MM.1S (cell line): Measurements from ENCODE around the gene CAPN5.

ENCODE experiments used
- DNase-seq: peaks from one replicate; pipeline ENCODE4 v3.0.0-alpha.2; 2015
- H2AFZ ChIP-seq: fragments of 300-600 bp; sonication (generic); 2 replicates; pipeline ENCODE4 v1.6.0; 2016; ENCODE audit warnings: antibody characterized with exemption, low read length
- H3F3A ChIP-seq: fragments of 300-600 bp; sonication (generic); 2 replicates; pipeline ENCODE4 v1.6.1; 2016; ENCODE audit warnings: mild to moderate bottlenecking, antibody characterized with exemption, low read length, moderate library complexity, mixed read lengths; ENCODE audit not compliant: insufficient read depth
- H3K27ac ChIP-seq: fragments of 300-600 bp; sonication (generic); 2 replicates; pipeline ENCODE4 v1.5.1; 2016; ENCODE audit warnings: mild to moderate bottlenecking, low read length
- H3K27me3 ChIP-seq: fragments of 300-600 bp; sonication (generic); replicated peaks from 2 replicates; pipeline ENCODE4 v1.6.0; 2016; ENCODE audit warnings: low read length; ENCODE audit not compliant: insufficient read depth
- H3K36me3 ChIP-seq: fragments of 300-600 bp; sonication (generic); replicated peaks from 2 replicates; pipeline ENCODE4 v1.6.1; 2016; ENCODE audit warnings: mild to moderate bottlenecking, low read length, mixed read lengths; ENCODE audit not compliant: insufficient read depth
- H3K4me1 ChIP-seq: fragments of 300-600 bp; sonication (generic); 2 replicates; pipeline ENCODE4 v1.6.1; 2016; ENCODE audit warnings: low read length, mixed read lengths
- H3K4me2 ChIP-seq: fragments of 300-600 bp; sonication (generic); 2 replicates; pipeline ENCODE4 v1.6.0; 2016; ENCODE audit warnings: low read depth, low read length
- H3K4me3 ChIP-seq: fragments of 300-600 bp; sonication (generic); 2 replicates; pipeline ENCODE4 v1.5.1; 2016; ENCODE audit warnings: low read length, mixed read lengths
- H3K79me2 ChIP-seq: fragments of 300-600 bp; sonication (generic); 2 replicates; pipeline ENCODE4 v1.6.1; 2016; ENCODE audit warnings: mixed run types, low read length, mixed read lengths
- H3K9ac ChIP-seq: fragments of 300-600 bp; sonication (generic); 2 replicates; pipeline ENCODE4 v1.6.1; 2016; ENCODE audit warnings: low read length, mixed read lengths
- H3K9me2 ChIP-seq: fragments of 300-600 bp; sonication (generic); replicated peaks from 2 replicates; pipeline ENCODE4 v1.6.1; 2016; ENCODE audit warnings: mild to moderate bottlenecking, low read length, mixed read lengths; ENCODE audit not compliant: insufficient read depth
- H3K9me3 ChIP-seq: fragments of 300-600 bp; sonication (generic); replicated peaks from 2 replicates; pipeline ENCODE4 v1.6.1; 2016; ENCODE audit warnings: mild to moderate bottlenecking, low read length, mixed read lengths; ENCODE audit not compliant: insufficient read depth
- H4K20me1 ChIP-seq: fragments of 300-600 bp; sonication (generic); 2 replicates; pipeline ENCODE4 v1.6.1; 2016; ENCODE audit warnings: mild to moderate bottlenecking, low read length, moderate library complexity, mixed read lengths; ENCODE audit not compliant: insufficient read depth
- EZH2 ChIP-seq: fragments of 300-600 bp; sonication (generic); optimal IDR thresholded peaks from 2 replicates; pipeline ENCODE3; 2017; ENCODE audit warnings: low read depth, mild to moderate bottlenecking, antibody characterized with exemption, low read length, mixed read lengths
- EZH2phosphoT487 ChIP-seq: fragments of 300-600 bp; sonication (generic); IDR thresholded peaks from 2 replicates; pipeline ENCODE4 v1.6.1; 2018; ENCODE audit warnings: antibody characterized with exemption, low read length
- TF ChIP-seq, protein P1 (sequence below): fragments of 300-600 bp; sonication (generic); IDR thresholded peaks from 2 replicates; pipeline ENCODE4 v1.5.1; 2016; ENCODE audit warnings: antibody characterized with exemption, low read length, mixed read lengths

Gene CAPN5

DNA sequence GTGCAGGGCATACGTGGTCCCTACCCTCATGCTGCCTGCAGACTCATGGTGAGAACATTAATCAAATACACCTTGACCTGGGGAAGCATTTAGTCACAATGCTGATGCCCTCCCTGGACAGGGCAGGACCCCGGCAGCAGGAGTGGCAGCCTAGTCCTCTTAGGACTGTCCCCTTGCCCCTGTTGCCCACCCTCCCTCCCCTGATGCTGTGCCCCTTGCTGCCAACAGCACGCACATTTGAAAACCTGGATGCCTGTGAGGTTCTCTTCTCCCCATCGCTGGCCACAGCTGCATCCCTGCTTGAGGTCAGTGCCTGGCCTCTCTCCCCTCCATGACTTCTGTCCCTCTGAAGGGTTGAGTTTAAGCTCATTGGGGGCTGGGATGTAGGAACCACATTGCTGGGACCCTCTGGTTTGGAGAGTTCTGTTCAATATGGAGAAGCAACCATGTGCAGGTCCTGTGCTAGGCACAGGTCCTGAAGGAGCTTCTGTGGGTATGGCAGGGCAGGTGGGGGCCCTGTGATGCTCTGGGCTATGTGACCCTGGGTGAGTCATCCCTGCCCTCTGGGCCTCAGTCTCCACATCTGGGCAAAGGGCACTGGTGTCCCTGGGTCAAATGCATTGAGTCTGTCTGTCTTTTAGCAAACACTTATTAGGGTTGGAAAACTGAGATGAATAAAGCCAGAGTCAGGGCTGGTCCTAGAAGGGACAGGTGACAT is 92.6 kb downstream of the CAPN5 start:
- H3K4me2 ChIP-seq: no peak overlapping the region
- no peak overlapping the region for H2AFZ ChIP-seq
- H3K9me2 ChIP-seq: no peaks in the 10 kb centered on the region
- no peaks in the 10 kb centered on the region for H3K36me3 ChIP-seq
- H3K4me1 ChIP-seq: no peaks in the 10 kb centered on the region
- DNase-seq: no peak
- H4K20me1 ChIP-seq: no peaks in the 10 kb centered on the region
- no peak overlapping the region for H3K4me3 ChIP-seq
- no peak overlapping the region for H3K9ac ChIP-seq
- no peak for TF ChIP-seq EZH2
- TF ChIP-seq, protein P1, sequence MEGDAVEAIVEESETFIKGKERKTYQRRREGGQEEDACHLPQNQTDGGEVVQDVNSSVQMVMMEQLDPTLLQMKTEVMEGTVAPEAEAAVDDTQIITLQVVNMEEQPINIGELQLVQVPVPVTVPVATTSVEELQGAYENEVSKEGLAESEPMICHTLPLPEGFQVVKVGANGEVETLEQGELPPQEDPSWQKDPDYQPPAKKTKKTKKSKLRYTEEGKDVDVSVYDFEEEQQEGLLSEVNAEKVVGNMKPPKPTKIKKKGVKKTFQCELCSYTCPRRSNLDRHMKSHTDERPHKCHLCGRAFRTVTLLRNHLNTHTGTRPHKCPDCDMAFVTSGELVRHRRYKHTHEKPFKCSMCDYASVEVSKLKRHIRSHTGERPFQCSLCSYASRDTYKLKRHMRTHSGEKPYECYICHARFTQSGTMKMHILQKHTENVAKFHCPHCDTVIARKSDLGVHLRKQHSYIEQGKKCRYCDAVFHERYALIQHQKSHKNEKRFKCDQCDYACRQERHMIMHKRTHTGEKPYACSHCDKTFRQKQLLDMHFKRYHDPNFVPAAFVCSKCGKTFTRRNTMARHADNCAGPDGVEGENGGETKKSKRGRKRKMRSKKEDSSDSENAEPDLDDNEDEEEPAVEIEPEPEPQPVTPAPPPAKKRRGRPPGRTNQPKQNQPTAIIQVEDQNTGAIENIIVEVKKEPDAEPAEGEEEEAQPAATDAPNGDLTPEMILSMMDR: no peak
- H3K79me2 ChIP-seq: no peaks in the 10 kb centered on the region
- H3K27me3 ChIP-seq: no peaks in the 10 kb centered on the region
- no peak overlapping the region for H3K27ac ChIP-seq
- H3K9me3 ChIP-seq: no peaks in the 10 kb centered on the region
- no peaks in the 10 kb centered on the region for H3F3A ChIP-seq

DNA sequence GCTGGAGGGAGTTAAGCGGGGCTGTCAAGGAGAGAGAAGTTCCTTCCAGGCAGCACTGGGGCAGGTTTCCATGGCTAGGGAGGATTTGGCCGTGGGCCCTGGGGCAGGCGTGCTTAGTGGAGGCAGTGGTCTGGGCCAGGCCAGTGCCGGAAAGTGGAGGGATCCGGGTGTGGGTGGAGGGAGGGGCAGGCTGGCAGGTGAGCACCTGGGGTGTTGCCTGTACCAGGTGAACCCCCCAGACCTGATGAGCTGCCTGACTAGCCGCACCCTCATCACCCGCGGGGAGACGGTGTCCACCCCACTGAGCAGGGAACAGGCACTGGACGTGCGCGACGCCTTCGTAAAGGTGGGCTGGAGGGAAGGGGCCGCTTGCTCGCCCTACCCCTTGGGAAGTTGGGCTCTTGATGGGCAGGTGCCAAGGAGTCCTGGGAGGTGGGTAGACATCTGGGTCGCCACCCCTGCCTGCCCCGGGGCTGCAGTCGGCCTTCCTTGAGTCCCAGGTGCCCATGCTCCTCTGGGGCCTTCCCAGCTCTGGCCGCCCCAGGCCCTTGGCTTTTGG is 93.2 kb downstream of the CAPN5 start:
- H3K4me2 ChIP-seq: no peak overlapping the region
- no peak overlapping the region for H2AFZ ChIP-seq
- H3K4me1 ChIP-seq: no peaks in the 10 kb centered on the region
- no peaks in the 10 kb centered on the region for H3K9me3 ChIP-seq
- H3K36me3 ChIP-seq: no peaks in the 10 kb centered on the region
- H3K4me3 ChIP-seq: no peak overlapping the region
- H3K9ac ChIP-seq: no peak overlapping the region
- no peaks in the 10 kb centered on the region for H4K20me1 ChIP-seq
- no peaks in the 10 kb centered on the region for H3F3A ChIP-seq
- no peak for DNase-seq
- TF ChIP-seq EZH2 (no peak), EZH2phosphoT487 (no peak)
- TF ChIP-seq, protein P1: no peak
- H3K27me3 ChIP-seq: no peaks in the 10 kb centered on the region
- H3K79me2 ChIP-seq: no peaks in the 10 kb centered on the region
- no peak overlapping the region for H3K27ac ChIP-seq
- H3K9me2 ChIP-seq: no peaks in the 10 kb centered on the region

DNA sequence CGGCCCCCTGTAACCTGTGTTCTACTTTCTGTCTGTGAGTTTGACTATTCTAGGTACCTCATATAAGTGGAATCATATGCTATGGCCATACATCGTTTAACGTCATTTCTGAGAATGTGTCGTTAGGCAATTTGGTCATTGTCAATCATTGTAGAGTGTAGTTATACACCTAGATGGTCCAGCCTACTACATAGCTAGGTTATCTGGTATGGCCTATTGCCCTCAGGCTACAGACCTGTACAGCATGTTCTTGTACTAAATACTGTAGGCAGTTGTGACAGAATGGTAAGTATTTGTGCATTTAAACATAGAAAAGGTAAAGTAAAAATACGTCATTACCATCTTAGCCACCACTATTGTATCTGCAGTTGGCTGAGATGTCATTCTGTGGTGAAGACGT is 96.5 kb downstream of the CAPN5 start:
- H2AFZ ChIP-seq: no peak overlapping the region
- no peaks in the 10 kb centered on the region for H3K27me3 ChIP-seq
- H3K9me3 ChIP-seq: no peaks in the 10 kb centered on the region
- H3K9ac ChIP-seq: no peak overlapping the region
- TF ChIP-seq, protein P1: no peak
- no peak for TF ChIP-seq EZH2phosphoT487
- TF ChIP-seq EZH2: no peak
- H3K4me1 ChIP-seq: no peaks in the 10 kb centered on the region
- no peak overlapping the region for H3K27ac ChIP-seq
- no peaks in the 10 kb centered on the region for H4K20me1 ChIP-seq
- no peak overlapping the region for H3K4me2 ChIP-seq
- H3F3A ChIP-seq: no peaks in the 10 kb centered on the region
- H3K79me2 ChIP-seq: no peaks in the 10 kb centered on the region
- no peaks in the 10 kb centered on the region for H3K9me2 ChIP-seq
- H3K4me3 ChIP-seq: no peak overlapping the region
- H3K36me3 ChIP-seq: no peaks in the 10 kb centered on the region
- DNase-seq: no peak
